AG08395 (cell line): ENCODE measurements around the gene DMD.

ENCODE experiments used
- DNase-seq: peaks from one replicate; pipeline ENCODE4 v3.0.0; 2012; ENCODE audit warnings: mixed read lengths, low spot score

The DMD gene

DNA sequence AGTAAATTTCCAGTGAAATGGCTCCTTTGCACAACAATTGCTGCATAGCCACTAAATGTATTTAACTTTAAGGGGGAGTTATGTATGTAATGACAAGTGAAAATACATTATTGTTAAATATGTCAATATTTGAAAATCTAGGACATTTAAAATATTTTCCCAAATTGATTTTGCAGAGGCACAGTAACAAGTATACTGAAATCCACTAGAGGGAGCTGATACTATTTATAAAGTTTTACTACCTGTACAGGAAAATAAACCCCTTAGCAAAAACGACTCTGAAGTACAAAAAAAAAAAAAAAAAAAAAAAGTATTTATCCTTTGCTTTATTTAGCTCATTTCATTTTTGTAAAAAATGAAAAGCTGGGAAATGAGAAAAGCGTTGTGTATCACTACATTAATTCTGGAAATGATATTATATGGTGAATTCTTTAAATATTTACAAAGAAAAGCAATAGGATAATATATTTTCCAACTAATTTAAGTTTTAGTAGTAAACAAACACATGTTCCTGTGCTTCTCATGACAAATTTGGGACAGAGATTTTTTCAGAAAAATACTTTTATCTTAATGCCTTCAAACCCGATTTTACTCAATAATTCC lies 727.7 kb downstream of the DMD start:
- no peak for DNase-seq

DNA sequence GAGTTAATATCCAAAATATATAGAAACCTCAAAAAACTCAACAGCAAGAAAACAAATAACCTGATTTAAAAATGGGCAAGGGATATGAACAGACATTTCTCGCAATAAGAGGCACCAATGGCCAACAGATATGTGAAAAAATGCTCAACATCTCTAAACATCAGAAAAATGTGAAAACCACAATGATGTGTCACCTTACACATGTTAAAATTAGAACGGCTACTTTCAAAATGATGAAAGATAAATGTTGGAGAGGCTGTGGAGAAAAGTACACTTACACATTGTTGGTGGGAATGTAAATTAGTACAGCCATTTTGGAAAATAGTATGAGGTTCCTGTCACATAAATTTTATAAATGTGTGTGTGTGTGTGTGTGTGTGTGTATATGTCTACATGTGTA lies 731.3 kb downstream of the DMD start:
- no peak for DNase-seq

DNA sequence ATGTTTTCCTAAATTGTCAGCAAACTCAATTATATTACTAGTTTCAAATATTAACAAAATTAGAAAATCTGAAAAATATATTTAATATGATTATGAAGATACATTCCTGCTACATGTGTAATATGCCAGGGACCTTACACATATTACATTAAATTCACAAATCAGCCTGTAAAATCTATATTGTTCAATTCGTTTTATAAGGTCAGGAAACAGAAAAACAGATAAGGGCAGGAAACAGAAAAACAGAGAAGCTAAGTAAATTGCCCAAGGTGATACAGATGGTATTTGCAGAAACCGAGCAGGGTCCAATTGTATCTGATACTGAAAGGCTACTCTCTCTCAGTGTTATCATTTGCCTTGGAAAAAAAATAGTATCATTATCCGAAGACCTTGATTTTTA lies 739.0 kb downstream of the DMD start:
- no peak for DNase-seq

DNA sequence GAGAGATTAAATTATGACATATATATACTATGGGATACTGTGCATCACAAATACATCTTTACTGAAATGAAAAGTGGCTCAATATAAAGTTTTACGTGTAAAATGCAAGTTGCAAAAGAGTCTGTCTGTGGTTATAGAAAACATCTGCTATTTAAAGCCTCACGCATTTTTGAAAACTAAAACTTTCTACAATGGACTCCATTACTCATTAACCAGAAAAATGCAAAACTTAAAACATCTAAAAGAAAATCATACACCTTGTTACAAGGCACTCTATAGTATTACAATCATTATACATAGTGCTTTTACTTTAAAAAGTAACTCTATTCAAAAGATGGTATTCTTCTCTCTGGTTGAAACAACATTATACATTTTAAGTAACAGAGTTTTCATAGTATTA lies 755.6 kb downstream of the DMD start:
- DNase-seq = no peak

DNA sequence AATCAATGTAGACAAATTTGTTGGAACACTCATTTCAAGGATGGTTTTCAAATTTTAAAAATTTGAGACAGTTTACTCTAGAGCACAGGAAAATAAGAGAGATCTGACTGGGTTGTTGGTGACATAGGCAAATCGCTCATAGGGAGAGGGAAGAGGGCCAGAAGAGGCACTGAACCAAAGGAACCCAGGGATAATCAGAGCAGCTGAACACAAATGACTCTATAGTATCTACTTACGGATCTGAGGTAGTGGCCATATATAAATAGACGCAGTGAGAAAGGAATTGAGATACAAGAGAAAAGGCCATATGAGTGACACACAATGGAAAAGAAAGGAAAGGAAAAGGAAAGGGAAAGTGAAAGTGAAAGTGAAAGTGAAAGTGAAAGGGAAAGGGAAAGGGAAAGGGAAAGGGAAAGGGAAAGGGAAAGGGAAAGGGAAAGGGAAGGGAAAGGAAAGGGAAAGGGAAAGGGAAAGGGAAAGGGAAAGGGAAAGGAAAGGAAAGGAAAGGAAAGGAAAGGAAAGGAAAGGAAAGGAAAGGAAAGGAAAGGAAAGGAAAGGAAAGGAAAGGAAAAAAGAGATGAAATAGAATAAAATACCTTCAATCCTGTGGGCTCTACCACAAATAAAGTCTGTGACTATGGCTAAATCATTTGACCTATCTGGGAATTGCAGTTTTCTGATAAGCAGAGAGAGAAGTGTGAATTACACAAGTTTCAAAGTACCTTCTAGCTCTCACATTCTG lies 759.2 kb downstream of the DMD start:
- DNase-seq = no peak

DNA sequence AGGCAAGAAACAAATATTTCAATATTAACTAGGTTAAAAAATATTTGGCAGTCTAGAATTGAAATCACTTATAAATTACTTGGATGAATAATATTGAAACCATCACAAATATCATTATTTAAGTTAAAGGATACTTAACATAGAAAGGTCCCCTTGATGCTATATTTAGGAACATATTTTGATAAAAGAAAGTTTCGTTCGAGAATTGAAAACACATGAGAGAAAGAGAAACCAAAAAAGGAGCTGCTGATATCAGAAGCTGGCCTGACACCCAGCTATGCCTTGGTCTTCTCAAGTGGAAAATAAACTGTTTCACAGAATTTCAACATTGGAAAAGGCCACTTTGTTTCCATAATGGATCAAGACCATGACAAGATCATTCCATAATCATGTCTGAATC lies 762.4 kb downstream of the DMD start:
- DNase-seq = no peak

DNA sequence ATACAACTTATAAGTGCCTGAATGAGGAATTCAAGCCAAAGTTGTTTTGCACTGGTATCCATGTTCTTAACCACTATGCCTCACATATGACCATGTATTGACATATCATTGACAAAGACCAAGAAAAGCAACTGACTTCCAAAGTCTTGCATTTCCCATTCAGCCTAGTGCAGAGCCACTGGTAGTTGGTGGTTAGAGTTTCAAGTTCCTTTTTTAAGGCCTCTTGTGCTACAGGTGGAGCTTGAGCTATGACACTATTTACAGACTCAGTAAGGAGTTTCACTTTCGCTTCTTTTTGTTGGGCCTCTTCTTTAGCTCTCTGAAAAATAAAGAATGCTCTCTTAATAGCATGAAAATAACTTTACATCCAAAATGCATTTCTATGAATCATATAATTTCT lies 763.0 kb downstream of the DMD start:
- DNase-seq = no peak

DNA sequence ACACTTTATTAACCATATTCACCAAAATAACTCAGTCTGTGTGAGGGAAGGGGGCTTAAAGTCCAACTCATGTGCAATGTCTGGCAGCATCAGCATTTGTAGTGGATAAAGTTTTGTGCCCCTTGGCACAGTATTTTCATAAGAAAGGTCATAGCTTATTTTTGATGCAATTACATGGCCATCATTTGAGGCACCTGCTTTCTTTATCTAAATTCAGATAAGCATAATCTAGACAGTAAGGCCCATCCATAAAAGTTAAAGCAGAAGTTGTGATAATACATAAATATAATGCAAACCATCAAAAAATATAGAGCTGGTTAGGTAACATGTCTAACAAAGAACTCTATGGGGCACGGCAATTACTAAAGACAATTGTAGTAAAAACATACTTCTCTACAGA lies 763.7 kb downstream of the DMD start:
- no peak for DNase-seq

DNA sequence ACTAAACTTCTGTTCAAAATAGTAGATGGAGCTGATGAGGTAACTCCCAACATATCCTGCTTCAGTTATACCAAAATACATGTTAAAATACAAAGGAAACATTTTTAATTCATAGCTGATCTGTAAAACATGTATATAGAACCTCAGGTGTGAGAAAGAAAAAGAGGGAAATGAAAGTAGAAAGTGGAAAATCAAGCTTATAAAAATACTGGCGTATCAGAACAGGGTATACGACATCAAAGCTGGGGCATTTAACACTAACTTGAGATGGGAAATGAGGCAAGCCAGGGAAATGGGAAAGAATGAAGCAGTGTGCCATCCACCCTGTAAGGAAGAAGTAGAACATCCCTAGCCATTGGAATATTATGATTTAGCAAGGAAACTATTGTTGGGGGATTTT lies 767.5 kb downstream of the DMD start:
- DNase-seq = no peak

DNA sequence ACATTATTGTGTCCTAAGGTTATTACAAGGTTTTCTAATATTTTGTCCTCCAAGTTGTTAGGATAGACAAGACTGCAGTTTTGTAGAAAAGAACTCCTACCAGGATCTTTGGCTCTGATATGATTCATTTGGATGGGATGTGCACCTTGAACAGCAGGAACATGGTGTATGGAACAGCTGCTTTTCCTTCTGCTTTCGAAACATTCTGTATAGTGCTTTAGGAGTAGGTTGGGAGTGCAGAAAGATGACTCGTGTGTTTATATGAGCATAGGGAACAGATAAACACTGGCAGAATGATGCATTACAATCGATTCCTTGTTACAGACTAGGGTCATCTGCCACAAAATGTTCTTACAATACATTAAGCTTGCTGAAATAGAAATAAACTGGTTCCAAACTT lies 790.1 kb downstream of the DMD start:
- no peak for DNase-seq

DNA sequence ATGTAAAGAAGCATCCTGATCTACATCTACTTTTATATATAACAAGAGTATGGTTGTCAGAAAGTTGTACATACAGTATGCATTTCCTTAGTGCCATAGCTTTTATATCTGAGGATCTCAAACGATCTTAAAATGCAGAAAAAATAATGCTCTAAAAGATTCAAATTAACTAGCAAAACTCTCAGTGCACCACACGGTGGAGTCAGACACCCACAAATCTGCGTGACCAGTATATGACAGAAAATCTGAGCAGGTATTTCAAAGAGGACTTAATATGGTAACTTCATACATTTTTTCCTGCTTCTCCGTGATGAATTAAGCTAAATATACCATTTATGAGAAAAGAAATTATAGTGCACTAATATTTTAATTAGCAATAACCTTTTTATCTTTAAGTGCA lies 803.0 kb downstream of the DMD start:
- no peak for DNase-seq

DNA sequence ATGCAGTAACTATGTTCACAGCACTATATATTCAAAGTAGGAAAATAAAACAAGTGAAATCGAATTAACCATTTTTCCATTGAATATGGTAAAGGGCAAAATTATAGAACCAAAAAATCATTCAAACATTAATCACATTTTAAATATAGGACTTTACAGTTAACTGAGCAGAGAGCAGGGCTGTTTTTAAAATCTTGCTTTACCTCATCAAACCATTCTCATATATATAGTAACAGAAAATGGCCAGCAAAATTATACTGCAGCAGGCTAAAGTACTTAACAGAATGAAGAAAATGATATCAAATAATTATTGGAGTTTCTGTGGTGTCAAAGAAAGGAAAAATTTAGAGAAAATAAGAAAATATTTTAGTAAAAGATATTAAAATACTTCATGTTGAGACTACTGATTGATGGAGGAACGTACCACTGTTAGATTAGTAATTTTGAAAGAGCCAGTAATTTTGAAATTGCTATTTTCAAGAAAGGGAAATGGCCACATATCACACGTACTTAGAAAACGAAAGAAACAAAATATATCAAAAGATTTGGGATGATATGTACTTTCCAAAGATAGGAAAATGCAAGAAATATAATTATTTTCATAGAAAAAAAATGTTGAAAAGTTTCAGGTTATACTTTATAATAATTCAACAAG lies 813.7 kb downstream of the DMD start:
- no peak for DNase-seq

DNA sequence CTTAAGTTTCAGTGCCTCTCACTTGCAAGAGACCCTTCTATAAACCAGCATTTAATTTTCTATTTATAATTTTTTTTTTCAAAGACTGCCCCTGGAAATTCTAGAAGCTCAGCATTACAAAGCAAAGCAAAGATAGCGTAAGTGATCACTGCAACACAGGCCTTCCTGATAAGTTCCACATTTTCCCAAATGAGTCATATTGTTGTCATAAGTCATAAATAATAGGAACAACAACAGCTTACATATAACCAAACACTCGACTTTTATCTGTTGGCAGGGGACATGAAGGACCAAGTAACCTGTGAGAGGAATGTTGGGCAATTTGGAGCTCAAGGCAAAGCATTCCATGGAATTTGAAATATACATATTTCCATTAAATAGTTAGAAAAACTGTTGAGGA lies 815.5 kb downstream of the DMD start:
- DNase-seq = no peak

DNA sequence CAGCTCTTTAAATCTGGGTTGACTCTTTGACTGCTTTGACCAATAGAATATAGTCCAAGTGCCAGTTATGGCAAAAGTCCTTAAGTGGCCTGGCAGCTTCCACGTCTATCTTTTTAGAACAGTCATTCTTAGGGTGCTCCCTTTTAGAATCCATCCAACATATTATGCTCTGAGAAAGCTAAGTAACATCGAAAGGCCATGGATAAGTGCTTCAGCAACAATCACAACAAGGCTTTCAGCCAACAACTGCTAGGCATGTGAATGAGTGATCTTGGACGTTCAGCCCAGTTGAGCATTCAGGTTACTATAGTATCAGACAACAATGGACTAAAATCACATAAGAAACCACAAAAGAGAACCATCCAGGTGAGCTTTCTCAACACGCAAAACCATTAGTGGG lies 818.7 kb downstream of the DMD start:
- no peak for DNase-seq

DNA sequence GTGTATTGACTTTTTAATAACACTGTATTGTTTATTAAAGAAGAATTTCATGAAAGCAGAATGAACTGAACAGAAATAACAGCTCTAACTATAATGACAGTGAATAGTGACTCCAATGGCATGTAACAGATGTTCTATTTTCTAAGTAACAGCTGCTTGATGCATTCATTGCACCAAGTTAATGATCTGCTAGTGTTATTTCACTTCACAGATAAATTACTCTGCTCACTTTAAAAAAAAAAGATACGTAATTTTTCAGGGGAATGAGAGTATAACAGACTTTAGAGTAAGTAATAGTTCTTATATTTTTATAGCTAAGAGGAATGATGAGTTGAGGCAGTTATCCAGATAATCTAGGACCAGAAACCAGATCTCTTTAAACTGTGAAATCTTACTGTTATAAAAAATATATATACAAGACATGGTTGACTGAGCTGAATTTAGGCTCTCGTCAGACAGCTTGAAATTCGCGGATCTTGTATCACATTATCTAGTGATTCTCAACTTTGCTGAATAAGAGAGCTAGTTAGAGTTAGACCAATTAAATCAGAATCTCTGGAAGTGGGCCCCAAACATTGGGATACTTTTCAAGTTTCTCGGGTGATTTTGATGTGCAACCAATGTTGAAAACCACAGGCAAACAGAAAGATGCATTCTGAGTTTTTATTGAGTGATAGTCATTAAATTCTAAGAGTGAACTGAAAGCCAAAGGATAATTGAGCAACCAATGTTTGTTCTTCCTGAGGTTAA lies 840.7 kb downstream of the DMD start:
- DNase-seq = no peak

DNA sequence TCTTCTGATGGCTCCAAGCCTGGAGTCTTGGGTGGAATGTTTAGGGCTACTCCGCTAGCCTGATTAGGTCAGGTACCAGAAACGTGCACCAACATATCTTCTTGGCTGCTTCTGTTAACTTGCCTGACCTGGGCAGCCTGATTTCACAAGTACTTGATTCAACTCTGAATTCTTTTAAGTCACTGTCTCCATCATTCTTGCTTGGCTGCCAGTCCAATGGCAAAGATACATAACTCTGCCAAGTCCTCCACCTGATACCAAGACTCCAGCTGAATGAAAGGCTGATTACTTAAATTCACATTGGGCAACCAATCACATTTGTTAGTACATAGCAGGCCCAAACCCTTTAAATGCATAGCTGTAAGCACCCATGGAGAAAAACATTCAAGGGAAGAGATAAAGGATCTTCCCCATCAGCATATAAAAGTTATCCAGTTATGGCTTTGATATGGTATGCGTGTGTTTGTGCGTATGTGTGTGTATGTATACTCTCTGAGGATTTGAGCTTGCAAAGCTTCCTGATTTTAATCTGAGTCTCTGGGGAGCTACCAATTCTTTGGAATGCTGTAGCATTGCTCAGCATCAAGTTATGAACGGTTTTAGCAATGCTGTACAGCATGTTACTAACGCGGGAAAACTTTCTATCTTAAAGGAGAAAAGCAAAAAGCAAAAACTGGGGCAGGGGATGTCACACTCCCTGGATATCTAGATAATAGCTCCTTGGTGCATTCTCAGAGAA lies 917.2 kb downstream of the DMD start:
- DNase-seq = no peak

DNA sequence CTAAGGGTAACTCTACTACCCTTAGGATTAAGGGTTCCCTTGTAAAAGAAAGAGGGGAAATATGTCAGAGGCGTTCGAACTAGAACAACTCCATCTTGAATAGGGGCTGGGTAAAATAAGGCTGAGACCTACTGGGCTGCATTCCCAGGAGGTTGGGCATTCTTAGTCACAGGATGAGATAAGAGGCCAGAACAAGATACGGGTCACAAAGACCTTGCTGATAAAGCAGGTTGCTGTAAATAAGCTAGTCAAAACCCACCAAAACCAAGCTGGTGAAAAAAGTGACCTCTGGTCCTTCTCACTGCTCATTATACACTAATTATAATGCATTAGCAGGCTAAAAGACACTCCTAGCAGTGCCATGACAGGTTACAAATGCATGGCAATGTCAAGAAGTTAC lies 922.0 kb downstream of the DMD start:
- no peak for DNase-seq

DNA sequence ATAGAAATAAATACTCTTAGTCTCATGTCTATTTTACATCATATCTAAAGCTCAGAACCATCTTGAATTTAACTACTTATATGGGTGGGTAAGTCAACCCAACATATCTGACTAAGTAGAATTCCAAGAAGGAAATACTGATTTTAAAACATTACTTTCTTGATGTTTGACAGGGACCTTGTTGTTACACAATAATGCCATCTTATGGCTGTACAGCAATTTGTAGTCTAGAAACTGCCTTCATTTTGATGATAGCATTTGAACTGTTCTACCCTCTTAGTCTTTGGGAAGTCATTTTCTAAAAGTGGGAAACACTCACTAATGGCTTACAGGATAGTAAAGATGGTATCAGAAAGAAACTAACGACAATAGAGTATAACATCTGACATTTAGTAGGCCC lies 929.5 kb downstream of the DMD start:
- DNase-seq = no peak

DNA sequence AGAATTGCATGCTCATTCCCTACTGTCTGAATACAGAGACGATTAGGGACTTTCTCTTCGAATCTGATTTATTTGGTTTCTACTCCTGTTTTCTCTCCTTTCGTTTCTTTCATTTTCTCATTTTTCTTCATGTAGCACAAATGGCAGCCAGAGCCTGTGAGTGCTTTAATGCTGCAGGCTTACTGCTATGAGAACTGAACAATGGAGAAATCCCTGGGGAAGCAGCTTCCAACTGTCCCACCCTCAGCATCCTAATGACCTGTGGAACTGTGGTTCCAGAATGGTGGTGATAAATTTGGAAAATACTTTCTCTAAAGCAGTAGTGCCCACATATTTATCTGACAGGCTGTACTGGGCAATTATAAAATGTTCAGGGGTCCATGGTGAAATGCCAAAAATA lies 930.4 kb downstream of the DMD start:
- no peak for DNase-seq

DNA sequence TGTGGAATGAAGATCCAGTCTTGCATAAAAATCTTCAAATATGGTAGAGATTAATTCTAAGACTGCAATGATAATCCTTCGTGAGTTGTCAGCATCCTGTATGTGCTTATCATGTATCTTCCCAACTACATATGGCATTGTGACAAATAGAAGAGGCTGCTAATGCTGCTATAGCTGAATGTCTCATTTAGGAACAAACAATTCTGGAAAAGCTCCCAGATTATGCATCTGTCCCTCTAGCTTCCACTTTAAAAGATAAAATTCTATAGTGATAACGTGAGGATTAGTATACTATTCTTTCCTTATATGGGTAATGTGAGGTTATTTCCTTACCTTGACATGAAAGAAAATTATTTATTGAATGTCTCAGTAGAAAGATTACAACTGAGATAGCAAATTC lies 930.9 kb downstream of the DMD start:
- DNase-seq = no peak

DNA sequence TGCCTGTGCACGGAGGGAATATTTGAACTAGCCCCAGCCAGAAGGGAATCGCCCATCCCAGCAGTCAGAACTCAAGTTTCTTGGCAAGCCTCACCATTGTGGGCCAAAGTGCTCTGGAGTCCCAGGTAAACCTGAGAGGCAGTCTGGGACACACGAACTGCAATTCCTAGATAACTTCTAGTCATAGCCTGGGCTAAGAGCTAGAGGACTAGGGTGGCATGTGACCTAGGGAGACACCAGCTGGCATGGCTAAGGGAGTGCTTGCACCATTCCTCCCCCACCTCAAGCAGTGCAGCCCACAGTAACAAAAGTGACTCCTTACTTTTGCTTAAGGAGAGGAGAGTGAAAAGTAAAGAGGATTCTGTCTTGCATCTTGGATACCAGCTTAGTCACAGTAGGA lies 935.2 kb downstream of the DMD start:
- no peak for DNase-seq

DNA sequence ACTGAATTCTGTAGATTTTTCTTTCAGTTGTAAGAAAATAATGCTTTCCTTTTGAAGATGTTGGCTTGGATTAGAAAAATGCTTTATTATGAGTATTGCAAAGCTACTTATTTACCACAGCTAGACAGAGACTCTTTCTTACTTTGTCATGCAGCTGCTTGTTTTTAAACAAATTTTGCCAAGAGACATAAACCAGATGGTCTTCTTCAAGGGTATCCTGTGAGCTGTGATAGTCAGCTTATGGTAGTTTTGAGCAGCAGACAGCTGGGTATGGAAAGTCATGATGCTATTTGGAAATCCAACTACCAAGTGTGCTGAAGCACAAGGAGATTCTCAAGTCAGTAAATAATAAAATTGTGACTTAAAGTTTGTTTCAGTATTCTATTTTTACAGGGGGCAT lies 941.5 kb downstream of the DMD start:
- no peak for DNase-seq
